ENCODE data around the gene EPHB1.

GRCh38 chr3:135078283-135078682, 283.2 kb downstream of the EPHB1 start:
- TF ChIP-seq, protein P1, sequence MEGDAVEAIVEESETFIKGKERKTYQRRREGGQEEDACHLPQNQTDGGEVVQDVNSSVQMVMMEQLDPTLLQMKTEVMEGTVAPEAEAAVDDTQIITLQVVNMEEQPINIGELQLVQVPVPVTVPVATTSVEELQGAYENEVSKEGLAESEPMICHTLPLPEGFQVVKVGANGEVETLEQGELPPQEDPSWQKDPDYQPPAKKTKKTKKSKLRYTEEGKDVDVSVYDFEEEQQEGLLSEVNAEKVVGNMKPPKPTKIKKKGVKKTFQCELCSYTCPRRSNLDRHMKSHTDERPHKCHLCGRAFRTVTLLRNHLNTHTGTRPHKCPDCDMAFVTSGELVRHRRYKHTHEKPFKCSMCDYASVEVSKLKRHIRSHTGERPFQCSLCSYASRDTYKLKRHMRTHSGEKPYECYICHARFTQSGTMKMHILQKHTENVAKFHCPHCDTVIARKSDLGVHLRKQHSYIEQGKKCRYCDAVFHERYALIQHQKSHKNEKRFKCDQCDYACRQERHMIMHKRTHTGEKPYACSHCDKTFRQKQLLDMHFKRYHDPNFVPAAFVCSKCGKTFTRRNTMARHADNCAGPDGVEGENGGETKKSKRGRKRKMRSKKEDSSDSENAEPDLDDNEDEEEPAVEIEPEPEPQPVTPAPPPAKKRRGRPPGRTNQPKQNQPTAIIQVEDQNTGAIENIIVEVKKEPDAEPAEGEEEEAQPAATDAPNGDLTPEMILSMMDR (conservative IDR thresholded peaks at IDR 0.05 in 1 of 2, IDR thresholded peaks at IDR 0.05 in 1 of 2; ENCODE audit: extremely low read depth in 1 of 2, insufficient read depth in 1 of 2, low read depth in 1 of 2, low read length in 2 of 2), result no peak
- no peak for TF ChIP-seq EZH2 (IDR thresholded peaks at IDR 0.05; ENCODE audit: borderline replicate concordance, low read length)

All from mammary epithelial cell (primary cell).